HG02588 (cell line): ENCODE results near the gene LYPD3.
"Not testable (repeated sequence)": the region's sequence is repeated elsewhere in the genome, so short reads cannot be mapped to it uniquely, and the experiment has no call there.

Experiments used
- ATAC-seq: cut with Tn5 transposase; IDR thresholded peaks from one replicate; pipeline ENCODE4 v1.9.1; 2021; ENCODE audit warnings: mild to moderate bottlenecking, moderate library complexity; ENCODE audit not compliant: unreplicated experiment

The LYPD3 gene

DNA sequence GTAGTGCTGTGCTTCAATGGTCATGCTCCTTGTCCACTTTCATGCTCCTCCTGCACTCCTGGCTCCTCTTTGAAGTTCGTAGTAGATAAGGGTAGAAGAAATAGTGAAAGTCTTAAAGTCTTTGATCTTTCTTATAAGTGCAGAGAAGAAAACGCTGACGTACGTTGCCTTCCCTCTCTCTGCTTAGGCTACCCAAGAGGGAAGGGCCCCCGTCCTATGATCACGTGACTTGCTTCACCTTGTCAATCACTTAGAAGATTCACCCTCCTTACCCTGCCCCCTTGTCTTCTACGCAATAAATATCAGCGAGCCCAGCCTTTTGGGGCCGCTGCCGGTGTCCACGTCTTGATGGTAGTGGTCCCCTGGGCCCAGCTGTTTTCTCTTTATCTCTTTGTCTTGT lies 28.1 kb downstream of the LYPD3 start:
- ATAC-seq, result not testable (repeated sequence)

DNA sequence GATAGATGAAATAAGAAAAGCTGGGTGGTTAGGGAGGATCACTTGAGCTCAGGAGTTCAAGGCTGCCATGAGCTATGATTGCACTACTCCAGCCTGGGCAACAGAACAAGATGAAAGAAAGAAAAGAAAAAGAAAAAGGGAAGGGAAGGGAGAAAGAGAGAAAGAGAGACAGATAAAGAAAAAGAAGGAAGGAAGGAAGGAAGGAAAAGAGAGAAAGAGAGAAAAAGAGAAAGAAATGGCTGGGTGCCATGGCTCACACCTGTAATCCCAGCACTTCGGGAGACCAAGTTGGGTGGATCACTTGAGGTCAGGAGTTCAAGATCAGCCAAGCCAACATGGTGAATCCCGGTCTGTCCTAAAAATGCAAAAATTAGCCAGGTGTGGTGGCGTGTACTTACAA lies 29.6 kb downstream of the LYPD3 start:
- no peak for ATAC-seq

DNA sequence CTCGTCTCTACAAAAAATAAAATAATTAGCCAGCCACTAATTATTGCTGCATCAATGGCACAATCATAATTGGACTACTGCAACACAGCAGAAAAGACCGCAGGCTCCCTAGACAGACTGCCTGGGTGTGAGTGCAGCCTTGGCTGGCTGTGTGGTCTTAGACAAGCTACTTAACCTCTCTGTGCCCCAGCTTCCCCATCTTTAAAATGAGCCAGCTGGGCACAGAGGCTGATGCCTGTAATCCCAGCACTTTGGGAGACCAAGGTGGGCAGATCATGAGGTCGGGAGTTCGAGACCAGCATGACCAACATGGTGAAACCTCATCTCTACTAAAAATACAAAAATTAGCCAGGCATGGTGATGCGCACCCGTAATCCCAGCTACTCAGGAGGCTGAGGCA lies 31.7 kb downstream of the LYPD3 start:
- ATAC-seq, result no peak

DNA sequence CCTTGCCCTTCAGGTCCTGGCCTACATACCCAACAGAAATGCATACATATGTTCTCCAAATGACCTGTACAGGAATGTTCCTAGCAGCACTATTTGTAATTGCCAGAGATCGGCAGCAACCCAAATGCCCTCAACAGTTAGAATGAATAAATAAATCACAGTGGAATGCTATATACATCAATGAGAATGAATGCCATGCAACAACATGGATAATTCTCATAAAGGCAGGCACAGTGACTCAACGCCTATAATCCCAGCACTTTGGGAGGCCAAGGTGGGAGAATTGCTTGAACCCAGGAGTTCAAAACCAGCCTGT lies 32.1 kb downstream of the LYPD3 start:
- no peak for ATAC-seq

DNA sequence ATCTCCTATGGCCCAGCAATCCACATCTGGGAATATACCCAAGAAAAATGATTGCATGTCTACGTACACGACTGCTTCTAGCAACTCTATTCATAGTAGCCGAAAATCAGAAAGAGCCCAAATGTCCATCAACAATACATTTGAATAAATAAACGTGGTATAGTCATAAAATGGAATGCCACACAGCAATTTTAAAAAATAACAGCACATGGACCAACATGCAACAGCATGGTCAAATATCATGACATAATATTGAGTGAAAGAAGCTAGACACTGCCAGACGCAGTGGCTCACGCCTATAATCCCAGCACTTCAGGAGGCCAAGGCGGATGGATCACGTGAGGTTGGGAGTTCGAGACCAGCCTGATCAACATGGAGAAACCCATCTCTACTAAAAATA lies 34.4 kb downstream of the LYPD3 start:
- ATAC-seq, result no peak

DNA sequence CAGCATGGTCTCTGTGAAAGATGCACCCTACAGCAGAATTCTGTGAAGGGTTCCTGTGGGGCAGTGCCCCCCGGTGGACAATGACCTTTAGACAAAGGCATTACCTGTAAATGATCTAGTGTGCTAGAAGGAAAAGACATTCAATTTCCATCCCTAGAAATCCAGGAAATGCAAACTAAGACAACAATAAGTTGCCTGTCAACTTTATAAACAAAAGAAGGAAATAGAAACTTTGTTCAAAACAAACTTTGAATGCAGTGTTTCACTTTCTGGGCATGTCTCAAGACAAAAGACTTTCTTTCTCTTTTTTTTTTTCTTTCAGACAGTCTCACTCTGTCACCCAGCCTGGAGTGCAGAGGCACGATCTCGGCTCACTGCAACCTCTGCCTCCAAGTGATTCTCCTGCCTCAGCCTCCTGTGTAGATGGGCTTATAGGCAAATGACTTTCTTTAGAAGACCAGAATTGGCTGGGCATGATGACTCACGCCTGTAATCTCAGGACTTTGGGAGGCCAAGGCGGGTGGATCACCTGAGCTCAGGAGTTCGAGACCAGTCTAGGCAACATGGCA lies 35.2 kb downstream of the LYPD3 start:
- no peak for ATAC-seq

DNA sequence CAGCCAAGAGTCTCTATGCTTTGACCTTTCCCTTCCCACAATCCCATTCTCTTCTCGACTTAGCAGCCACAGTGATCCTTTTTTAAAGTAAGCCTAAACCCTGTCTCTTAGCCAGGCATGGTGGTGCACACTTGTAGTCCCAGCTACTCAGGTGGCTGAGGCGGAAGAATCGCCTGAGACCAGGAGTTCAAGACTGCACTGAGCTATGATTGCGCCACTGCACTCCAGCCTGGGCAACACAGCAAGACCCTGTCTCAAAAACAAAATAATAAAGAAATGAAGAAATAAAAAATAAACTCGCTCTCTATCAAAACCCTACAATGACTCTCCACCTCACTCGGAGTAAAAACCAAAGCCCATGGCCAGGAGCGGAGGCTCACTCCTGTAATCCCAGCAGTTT lies 36.0 kb downstream of the LYPD3 start:
- no peak for ATAC-seq

DNA sequence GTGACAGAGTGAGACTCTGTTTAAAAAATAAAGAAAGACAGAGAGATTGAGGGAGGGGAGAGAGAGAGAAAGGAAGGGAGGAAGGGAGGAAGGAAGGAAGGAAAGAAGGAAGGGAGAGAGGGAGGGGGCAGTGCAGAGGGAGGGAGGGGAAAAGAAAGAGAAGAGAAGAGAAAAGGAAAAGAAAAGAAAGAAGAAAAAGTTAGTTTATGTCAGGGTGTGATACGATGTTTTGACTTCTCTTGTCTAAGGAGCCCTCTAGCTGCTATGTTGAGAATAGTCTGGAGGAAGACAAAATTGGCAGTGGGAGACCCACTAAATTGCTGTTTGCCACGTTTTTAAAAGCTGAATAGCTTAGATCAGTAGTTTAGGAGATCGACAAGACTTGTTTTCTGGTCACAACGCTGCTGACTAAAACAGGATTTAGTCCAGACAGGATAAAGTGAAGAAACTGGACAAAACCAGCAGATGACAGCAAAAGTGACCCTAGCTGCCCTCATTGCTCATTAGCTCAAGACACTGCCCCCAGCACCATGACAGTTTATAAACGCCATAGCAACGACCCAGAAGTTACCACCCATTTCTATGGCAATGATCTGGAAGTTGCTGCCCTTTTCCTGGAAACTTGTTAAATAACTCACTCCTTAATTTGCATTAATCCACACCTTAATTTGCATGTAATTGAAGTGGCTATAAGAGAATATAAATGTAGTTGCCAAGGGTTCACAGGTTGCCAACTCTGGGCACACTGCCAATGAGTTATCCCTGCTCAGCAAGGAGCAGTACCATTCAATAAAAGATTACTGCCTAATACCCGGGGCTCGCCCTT lies 39.6 kb downstream of the LYPD3 start:
- no peak for ATAC-seq

DNA sequence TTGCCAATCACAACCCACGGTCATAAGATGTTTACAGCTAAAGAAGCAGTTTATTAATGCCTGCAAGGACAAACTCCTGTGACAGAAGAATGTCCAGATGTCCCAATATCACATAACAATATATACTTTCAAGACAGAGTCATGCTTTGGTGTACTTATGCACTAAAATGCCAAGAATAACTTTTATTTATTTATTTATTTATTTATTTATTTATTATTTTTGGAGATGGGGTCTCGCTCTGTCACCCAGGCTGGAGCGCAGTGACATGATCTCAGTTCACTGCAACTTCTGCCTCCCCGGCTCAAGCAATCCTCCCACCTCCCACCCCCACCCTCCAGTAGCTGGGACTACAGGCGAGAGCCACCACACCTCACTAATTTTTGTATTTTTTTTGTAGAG lies 41.6 kb downstream of the LYPD3 start:
- no peak for ATAC-seq

DNA sequence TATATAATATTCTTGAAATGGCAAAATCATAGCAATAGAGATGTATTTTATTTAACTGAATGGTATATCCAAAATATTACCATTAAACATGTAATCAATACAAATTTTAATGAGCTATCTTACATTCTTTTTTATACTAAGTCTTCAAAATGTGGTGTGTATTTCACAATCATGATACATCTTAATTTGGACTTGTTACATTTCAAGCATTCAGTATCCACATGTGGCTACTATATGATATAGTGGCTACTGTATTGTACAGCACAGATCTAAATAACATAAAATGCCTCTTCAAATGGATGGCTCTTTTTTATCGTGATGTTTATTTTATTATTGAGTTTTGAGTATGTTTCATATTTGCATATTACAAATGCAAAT lies 42.7 kb downstream of the LYPD3 start:
- no peak for ATAC-seq

DNA sequence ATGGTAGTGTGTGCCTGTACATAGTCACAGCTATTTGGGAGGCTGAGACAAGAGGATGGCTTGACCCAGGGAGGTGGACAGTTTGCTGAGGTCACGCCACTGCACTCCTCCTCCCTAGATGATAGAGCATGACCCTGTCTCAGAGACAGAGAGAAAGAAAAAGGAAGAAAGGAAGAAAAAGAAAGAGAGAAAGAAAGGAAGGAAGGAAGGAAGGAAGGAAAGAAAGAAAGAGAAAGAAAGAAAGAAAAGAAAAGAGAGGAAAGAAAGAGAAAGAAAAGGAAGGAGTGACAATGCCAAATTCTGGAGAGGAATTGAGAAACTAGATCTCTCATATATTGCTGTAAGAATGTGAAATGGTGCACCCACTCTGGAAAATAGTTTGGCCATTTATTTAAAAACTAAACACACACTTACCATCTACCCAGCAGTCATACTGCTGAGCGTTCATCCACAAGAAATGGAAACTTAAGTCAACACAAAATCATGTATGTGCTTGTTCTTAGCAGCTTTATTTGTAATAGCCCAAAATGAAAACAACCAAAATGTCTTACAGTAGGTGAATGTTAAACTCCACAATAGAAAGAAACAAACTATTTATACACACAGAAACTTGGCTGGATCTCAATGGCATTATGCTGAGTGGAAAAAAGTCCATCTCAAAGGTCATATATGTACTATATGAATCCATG lies 43.3 kb downstream of the LYPD3 start:
- no peak for ATAC-seq

DNA sequence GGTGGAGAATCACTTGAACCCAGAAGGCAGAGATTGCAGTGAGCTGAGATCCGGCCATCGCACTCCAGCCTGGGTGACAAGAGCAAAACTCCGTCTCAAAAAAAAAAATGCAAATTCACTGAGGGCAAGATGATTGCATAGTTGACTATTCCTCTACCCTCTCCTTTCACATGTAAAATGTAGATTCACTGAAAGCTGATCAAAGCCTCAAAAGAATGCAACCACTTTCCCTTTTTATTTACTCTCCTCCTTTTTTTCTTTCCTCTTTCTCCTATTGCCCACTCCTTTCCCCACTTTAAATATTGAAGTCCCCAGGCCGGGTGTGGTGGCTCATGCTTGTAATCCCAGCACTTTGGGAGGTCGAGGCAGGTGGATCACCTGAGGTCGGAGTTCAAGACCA lies 44.5 kb downstream of the LYPD3 start:
- no peak for ATAC-seq

DNA sequence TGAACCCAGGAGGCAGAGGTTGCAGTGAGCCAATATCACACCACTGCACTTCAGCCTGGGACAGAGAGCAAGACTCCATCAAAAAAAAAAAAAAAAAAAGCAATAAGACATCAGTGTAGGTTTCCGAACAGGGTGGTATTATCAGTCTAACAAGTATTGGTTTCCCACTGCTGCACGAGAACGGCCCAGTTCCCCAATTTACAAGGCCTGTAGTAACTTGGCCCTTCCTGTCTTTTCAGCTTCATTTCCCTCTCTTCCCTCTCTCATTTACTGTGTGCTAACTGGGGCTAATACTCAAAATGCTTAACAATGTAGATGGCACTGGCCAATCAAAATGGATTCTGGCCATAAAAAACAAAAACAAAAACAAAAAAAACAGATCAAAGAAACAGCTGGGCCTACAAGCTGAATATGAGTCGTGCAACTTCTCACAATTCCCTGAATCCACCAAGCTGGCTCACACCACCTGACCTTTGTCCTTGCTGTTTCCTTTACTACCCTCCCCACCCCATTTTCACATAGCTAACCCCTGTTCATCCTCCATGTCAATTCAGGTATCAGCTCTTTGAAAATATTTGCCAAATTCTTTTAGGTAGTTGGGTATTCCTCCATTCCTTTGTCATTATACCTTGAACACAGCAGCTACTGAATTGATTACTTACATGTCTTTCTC lies 48.3 kb downstream of the LYPD3 start:
- no peak for ATAC-seq

DNA sequence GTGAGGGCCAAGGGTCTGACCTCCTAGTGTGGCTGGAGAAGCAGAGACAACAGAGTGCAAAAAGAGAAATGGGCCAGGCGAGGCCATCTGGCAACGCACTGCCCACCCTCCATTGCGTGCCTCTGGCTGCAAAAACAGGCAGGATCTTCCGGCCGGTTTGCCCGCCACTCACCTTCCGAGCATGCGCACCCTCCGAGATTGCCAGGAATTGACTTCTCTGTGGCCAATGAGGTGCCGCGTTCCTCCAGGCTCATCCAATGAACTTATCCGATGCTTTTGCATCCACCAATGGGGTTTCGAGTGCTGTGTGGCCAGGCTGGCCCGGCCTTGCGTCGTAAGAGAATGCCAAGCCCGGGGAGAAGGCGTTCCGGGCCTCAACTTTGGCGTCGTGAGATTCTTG lies 50.9 kb downstream of the LYPD3 start, which contains the start of gene TEX101:
Gene TEX101 (plus strand): TSS at position 337 of the 400 bp plus-strand sequence. CDS start 1,030 bp downstream, outside the sequence.
- no peak for ATAC-seq

DNA sequence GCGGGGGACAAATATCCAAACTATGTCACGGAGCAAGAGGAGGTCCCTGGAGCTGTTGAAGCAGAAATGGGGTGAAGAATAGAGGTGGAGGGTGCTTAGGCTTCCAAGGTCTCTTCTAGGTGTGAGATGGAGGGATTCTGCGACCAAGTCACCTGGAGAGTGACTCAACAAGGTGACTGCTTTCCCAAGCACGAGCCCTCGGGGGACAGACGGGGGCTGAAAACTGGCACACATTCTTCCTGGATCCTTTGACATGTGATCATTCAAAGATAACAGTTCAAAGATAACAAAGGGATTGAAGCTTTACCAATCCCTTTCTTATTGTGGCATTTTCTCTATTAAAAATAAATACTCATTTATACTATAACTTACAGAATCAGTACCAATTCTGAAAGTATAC lies 53.0 kb downstream of the LYPD3 start:
- no peak for ATAC-seq
